MCF 10A (cell line): ENCODE measurements around the gene LNX1. TPM values are rescaled to one million over a fixed set of nuclear protein-coding genes. Genes with fewer than 3 reads are reported as not detected.

ENCODE experiments used
- BruUV-seq: library from RNA; stranded (reverse); fragments of 400-500 nt; replicated peaks from 2 replicates; lab custom pipeline; 2021; lab: Mats Ljungman, UMichigan
- CTCF ChIA-PET: fragments of 300-600 bp; sonication (Branson Sonifier 250); formaldehyde crosslinking; extraction: SDS; loops from one replicate; lab custom pipeline; 2021; ENCODE audit warnings: antibody characterized with exemption, inconsistent platforms; lab: Yijun Ruan, JAX
- POLR2A ChIA-PET: fragments of 300-600, 350-650 bp; sonication (Branson Sonifier 250); formaldehyde crosslinking; extraction: SDS; loops from one replicate; lab custom pipeline; 2020; ENCODE audit warnings: antibody characterized with exemption, inconsistent platforms; lab: Yijun Ruan, JAX
- DNase-seq: peaks from one replicate; pipeline ENCODE4 v3.0.0-alpha.2; 2018; ENCODE audit not compliant: unreplicated experiment
- H3K27ac Mint-ChIP-seq: one replicate; pipeline ENCODE4 v1.8.0; 2022; ENCODE audit warnings: mild to moderate bottlenecking, low read depth, mixed read lengths; ENCODE audit not compliant: unreplicated experiment
- H3K27me3 Mint-ChIP-seq: one replicate; pipeline ENCODE4 v1.8.0; 2022; ENCODE audit warnings: mixed read lengths; ENCODE audit not compliant: insufficient read depth, unreplicated experiment
- H3K36me3 Mint-ChIP-seq: one replicate; pipeline ENCODE4 v1.8.0; 2022; ENCODE audit warnings: mild to moderate bottlenecking, moderate library complexity, mixed read lengths; ENCODE audit not compliant: insufficient read depth, unreplicated experiment
- H3K4me1 Mint-ChIP-seq: one replicate; pipeline ENCODE4 v1.8.0; 2022; ENCODE audit warnings: mixed read lengths; ENCODE audit not compliant: insufficient read depth, unreplicated experiment
- H3K4me3 Mint-ChIP-seq: one replicate; pipeline ENCODE4 v1.8.0; 2022; ENCODE audit warnings: mild to moderate bottlenecking, moderate library complexity, mixed read lengths; ENCODE audit not compliant: unreplicated experiment
- H3K9me3 Mint-ChIP-seq: one replicate; pipeline ENCODE4 v1.8.0; 2022; ENCODE audit warnings: mixed read lengths; ENCODE audit not compliant: unreplicated experiment
- intact Hi-C: fragments of 100-400 bp; cut with micrococcal nuclease; formaldehyde crosslinking; loops from 2 replicates; pipeline ENCODE4 v1.14.1; 2022
- total RNA-seq: library from RNA; stranded (reverse); gene quantifications from 2 replicates; pipeline ENCODE4 v1.2.3, GENCODE V29; 2022
- TF ChIP-seq, protein P1 (sequence below): fragments of 200-600 bp; IDR thresholded peaks from one replicate; pipeline ENCODE4 v1.8.0; 2022; ENCODE audit warnings: antibody characterized with exemption, mild to moderate bottlenecking; ENCODE audit not compliant: unreplicated experiment

The LNX1 gene
- total RNA-seq, 1 experiment from 2014 or later = not detected

DNA sequence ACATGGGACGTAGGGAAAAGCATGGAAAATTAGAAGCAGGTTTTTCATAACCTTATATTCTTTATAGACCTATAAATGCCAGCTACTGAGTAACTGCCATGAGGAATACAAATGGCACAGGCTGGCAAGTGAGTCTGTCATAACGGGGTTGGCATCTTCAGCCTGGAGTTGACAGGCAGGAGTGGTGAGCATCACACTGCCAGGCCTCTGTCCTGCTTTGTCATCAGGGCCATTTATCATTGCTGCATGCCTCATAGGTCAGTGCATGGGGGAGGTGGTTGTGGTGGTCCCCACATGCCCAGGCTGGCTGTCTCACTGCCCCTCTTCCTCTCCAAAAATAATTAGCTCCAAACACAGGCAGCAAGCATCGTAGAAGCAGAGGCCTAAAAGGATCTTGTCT is 72.5 kb downstream of the LNX1 start:
- no peaks in the 10 kb centered on the region for H3K27me3 Mint-ChIP-seq
- ChIA-PET CTCF (interaction anchor here (0.6 kb wide), 2 partner anchors 8 to 709 kb away, joined by 3 read pairs; no protein-coding TSS in a partner anchor), POLR2A (no interaction called here)
- no peaks in the 10 kb centered on the region for H3K4me1 Mint-ChIP-seq
- BruUV-seq = no TSS peak
- H3K4me3 Mint-ChIP-seq = no peak overlapping the region
- DNase-seq = no peak
- TF ChIP-seq, protein P1, sequence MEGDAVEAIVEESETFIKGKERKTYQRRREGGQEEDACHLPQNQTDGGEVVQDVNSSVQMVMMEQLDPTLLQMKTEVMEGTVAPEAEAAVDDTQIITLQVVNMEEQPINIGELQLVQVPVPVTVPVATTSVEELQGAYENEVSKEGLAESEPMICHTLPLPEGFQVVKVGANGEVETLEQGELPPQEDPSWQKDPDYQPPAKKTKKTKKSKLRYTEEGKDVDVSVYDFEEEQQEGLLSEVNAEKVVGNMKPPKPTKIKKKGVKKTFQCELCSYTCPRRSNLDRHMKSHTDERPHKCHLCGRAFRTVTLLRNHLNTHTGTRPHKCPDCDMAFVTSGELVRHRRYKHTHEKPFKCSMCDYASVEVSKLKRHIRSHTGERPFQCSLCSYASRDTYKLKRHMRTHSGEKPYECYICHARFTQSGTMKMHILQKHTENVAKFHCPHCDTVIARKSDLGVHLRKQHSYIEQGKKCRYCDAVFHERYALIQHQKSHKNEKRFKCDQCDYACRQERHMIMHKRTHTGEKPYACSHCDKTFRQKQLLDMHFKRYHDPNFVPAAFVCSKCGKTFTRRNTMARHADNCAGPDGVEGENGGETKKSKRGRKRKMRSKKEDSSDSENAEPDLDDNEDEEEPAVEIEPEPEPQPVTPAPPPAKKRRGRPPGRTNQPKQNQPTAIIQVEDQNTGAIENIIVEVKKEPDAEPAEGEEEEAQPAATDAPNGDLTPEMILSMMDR = no peak
- no peak overlapping the region for H3K27ac Mint-ChIP-seq
- intact Hi-C loops = no loop called here
- H3K9me3 Mint-ChIP-seq = no peaks in the 10 kb centered on the region
- H3K36me3 Mint-ChIP-seq = no peaks in the 10 kb centered on the region

- ChIA-PET CTCF (interaction anchor here (0.6 kb wide), 1 partner anchor 26 kb away, joined by 3 read pairs; no protein-coding TSS in a partner anchor), POLR2A (interaction anchor here (0.6 to 1.0 kb wide), 2 partner anchors 26 to 1077 kb away, joined by 3 read pairs; no protein-coding TSS in a partner anchor)
- no peaks in the 10 kb centered on the region for H3K27me3 Mint-ChIP-seq
- no peaks in the 10 kb centered on the region for H3K4me1 Mint-ChIP-seq
- no TSS peak for BruUV-seq
- no peak for DNase-seq
- no peak overlapping the region for H3K27ac Mint-ChIP-seq
- no peaks in the 10 kb centered on the region for H3K36me3 Mint-ChIP-seq
- intact Hi-C loops = no loop called here
- no peaks in the 10 kb centered on the region for H3K9me3 Mint-ChIP-seq
- TF ChIP-seq, protein P1 = no peak
- H3K4me3 Mint-ChIP-seq = no peak overlapping the region
These were observed 76.2 kb downstream of the LNX1 start for GRCh38 chr4:53515076-53515475.

DNA sequence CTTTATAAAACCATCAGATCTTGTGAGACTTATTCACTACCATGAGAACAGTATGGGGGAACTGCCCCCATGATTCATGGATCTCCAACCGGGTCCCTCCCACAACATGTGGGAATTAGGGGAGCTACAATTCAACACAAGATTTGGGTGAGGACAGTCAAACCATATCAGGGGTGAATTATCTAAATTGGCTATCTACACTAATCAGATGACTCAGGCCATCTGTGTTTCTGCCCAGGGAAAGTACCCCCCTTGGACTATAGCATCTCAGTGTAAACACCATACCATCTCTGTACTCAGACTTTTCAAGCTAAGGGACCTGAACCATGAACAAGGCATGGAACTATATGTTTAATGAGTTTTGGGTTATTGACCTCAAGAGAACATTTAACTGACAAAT is 76.8 kb downstream of the LNX1 start:
- ChIA-PET CTCF (interaction anchor here (0.6 kb wide), 1 partner anchor 27 kb away, joined by 3 read pairs; no protein-coding TSS in a partner anchor), POLR2A (interaction anchor here (0.6 to 1.0 kb wide), 2 partner anchors 27 to 1076 kb away, joined by 3 read pairs; no protein-coding TSS in a partner anchor)
- H3K36me3 Mint-ChIP-seq = no peaks in the 10 kb centered on the region
- H3K4me1 Mint-ChIP-seq = no peaks in the 10 kb centered on the region
- H3K27me3 Mint-ChIP-seq = no peaks in the 10 kb centered on the region
- TF ChIP-seq, protein P1 = no peak
- H3K4me3 Mint-ChIP-seq = no peak overlapping the region
- H3K27ac Mint-ChIP-seq = no peak overlapping the region
- DNase-seq = no peak
- intact Hi-C loops = no loop called here
- no peaks in the 10 kb centered on the region for H3K9me3 Mint-ChIP-seq
- BruUV-seq = no TSS peak

- Mint-ChIP-seq H3K27me3 (no peaks in the 10 kb centered on the region), H3K27ac (no peak overlapping the region), H3K9me3 (no peaks in the 10 kb centered on the region), H3K4me3 (no peak overlapping the region), H3K36me3 (no peaks in the 10 kb centered on the region), H3K4me1 (peaks cover 10% of the 10 kb centered on the region)
- intact Hi-C loops = no loop called here
- BruUV-seq = no TSS peak
- TF ChIP-seq, protein P1 = no peak
- no peak for DNase-seq
- ChIA-PET CTCF (interaction anchor here (1.0 kb wide), 1 partner anchor 721 kb away, joined by 5 read pairs; no protein-coding TSS in a partner anchor), POLR2A (interaction anchor here (0.9 kb wide), 1 partner anchor 13 kb away, joined by 3 read pairs; no protein-coding TSS in a partner anchor)
These were observed 78.7 kb downstream of the LNX1 start for GRCh38 chr4:53512608-53513007.
